ENCODE data around the gene ARHGAP9. TPM values are rescaled to one million over a fixed set of nuclear protein-coding genes. Genes with fewer than 3 reads are reported as not detected.

The ARHGAP9 gene
- total RNA-seq, 4 donors from 2014 or later: 16.5 to 220 (median 28.2) TPM

DNA sequence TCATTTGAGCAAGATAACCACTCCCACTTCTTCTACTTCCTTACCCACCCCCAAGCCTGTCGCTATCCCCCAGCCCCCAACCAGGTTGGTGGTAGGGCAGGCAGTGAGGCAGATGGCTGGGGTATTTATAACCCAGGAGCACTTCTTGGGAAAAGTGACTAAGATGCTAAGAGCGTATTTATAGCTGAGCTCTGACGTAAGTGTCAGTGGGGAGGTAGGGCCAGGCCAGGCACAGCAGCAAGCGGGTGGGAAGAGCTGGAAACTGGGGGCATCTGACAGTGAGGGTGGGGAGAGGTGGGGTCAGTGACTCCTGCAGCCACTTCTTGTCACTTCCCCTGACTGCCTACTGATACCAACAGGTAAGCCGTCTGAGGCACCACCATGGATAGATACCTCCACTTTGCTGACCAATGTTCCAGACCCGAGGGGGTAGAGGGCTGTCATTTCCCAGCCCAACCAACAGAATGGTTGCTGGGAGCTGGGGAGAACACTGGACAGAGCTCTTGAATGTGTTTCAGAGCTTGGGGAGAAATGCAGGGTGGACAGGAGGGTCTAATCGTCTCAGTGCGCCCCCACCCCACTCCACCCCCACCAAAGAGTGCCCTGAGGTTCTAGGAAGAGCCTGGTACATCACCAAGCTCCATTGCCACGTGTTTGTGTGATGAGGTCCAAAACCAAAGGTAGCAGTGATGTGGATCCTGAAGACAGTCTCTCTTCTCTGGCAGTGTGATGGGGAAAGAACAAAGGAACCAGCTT is 27.3 kb downstream of the ARHGAP9 start:
- Histone ChIP-seq H3K27me3 (no peaks in the 10 kb centered on the region), H3K4me1 (peaks cover 0 to 18% (median 0%) of the 10 kb centered on the region in 4 donors), H3K4me3 (no peak overlapping the region), H3K36me3 (no peaks in the 10 kb centered on the region), H3K9me3 (no peaks in the 10 kb centered on the region), H3K27ac (peak overlapping the region in 1 of 4 donors; percentile 43)
- no peak for DNase-seq
- TF ChIP-seq, protein P1, sequence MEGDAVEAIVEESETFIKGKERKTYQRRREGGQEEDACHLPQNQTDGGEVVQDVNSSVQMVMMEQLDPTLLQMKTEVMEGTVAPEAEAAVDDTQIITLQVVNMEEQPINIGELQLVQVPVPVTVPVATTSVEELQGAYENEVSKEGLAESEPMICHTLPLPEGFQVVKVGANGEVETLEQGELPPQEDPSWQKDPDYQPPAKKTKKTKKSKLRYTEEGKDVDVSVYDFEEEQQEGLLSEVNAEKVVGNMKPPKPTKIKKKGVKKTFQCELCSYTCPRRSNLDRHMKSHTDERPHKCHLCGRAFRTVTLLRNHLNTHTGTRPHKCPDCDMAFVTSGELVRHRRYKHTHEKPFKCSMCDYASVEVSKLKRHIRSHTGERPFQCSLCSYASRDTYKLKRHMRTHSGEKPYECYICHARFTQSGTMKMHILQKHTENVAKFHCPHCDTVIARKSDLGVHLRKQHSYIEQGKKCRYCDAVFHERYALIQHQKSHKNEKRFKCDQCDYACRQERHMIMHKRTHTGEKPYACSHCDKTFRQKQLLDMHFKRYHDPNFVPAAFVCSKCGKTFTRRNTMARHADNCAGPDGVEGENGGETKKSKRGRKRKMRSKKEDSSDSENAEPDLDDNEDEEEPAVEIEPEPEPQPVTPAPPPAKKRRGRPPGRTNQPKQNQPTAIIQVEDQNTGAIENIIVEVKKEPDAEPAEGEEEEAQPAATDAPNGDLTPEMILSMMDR (IDR thresholded peaks at IDR 0.05): no peak
- TF ChIP-seq POLR2A (IDR thresholded peaks at IDR 0.05): no peak

DNA sequence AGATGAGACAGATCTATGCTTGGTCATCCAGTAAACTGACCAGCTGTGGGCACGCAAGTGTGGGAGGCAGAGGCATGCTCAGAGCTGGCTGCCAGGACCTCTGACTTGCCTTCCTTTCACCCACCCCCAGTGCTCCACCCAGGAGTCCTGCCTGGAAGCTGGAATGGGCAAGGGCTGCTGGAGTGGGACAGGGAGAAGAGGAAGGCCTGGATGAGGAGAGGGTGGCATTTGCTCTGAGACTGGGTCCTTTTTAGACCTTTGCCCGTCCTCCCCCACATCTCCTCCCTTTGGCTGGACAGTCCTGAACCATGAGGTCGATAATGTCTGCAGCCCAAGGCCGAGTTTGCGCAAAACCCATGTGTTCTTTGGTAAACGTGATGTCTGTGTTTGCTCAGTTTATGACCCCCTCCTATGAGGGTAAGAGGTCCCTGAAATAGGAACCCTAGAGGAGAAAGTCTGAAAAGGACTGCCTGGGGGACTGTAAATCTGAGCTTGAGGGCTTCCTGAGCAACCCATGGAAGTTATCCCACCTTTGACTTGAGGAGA is 28.4 kb downstream of the ARHGAP9 start:
- H3K4me3 ChIP-seq: no peak overlapping the region
- no peaks in the 10 kb centered on the region for H3K36me3 ChIP-seq
- no peaks in the 10 kb centered on the region for H3K27me3 ChIP-seq
- H3K27ac ChIP-seq: no peak overlapping the region
- H3K4me1 ChIP-seq: peaks cover 0 to 17% (median 0%) of the 10 kb centered on the region in 4 donors
- no peak for DNase-seq
- no peaks in the 10 kb centered on the region for H3K9me3 ChIP-seq
- TF ChIP-seq, protein P1 (IDR thresholded peaks at IDR 0.05): no peak
- no peak for TF ChIP-seq POLR2A (IDR thresholded peaks at IDR 0.05)

DNA sequence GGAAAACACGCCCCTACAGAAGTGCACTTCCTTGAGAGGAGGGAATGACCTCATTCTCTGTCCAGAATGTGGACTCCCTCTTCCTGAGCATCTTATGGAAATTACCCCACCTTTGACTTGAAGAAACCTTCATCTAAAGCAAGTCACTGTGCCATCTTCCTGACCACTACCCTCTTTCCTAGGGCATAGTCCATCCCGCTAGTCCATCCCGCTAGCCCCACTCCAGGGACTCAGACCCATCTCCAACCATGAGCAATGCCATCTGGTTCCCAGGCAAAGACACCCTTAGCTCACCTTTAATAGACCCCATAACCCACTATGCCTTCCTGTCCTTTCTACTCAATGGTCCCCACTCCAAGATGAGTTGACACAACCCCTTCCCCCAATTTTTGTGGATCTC is 29.6 kb downstream of the ARHGAP9 start:
- Histone ChIP-seq H3K9me3 (no peaks in the 10 kb centered on the region), H3K4me1 (peaks cover 0 to 8% (median 0%) of the 10 kb centered on the region in 4 donors), H3K27ac (no peak overlapping the region), H3K27me3 (no peaks in the 10 kb centered on the region), H3K36me3 (no peaks in the 10 kb centered on the region), H3K4me3 (no peak overlapping the region)
- no peak for TF ChIP-seq POLR2A (IDR thresholded peaks at IDR 0.05)
- TF ChIP-seq, protein P1 (IDR thresholded peaks at IDR 0.05): no peak
- no peak for DNase-seq

DNA sequence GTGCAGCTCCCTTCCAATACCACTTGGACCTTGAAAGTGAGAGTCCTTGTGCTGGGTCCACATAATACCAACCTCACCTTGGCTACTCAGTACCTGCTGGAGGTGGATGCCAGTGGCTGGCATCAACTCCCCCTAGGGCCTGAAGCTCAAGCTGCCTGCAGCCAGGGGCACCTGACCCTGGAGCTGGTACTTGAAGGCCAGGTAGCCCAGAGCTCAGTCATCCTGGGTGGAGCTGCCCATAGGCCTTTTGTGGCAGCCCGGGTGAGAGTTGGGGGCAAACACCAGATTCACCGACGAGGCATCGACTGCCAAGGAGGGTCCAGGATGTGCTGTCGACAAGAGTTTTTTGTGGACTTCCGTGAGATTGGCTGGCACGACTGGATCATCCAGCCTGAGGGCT is 30.3 kb downstream of the ARHGAP9 start:
- no peak overlapping the region for H3K27ac ChIP-seq
- DNase-seq: no peak
- TF ChIP-seq POLR2A (IDR thresholded peaks at IDR 0.05): no peak
- TF ChIP-seq, protein P1 (IDR thresholded peaks at IDR 0.05): no peak
- peaks cover 0 to 2% (median 0%) of the 10 kb centered on the region in 4 donors for H3K4me1 ChIP-seq
- H3K4me3 ChIP-seq: no peak overlapping the region
- no peaks in the 10 kb centered on the region for H3K36me3 ChIP-seq
- H3K9me3 ChIP-seq: no peaks in the 10 kb centered on the region
- no peaks in the 10 kb centered on the region for H3K27me3 ChIP-seq

DNA sequence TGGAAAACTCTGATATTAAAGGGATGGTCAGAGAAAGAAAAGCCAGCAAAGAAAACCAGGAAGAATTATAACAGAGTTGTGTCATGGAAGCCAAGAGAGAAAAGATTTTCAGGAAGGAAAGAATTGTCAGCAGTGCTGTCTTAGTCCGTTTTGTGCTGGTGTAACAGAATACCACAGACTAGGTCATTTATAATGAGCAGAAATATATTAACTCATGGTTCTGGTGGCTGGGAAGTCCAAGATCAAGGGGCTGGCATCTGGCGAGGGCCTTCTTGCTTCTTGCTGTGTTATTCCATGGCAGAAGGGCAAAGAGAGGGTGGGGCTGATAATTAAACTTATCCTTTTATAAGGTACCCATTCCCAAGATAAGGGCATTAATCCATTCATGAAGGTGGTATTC is 31.0 kb downstream of the ARHGAP9 start:
- Histone ChIP-seq H3K4me1 (no peaks in the 10 kb centered on the region), H3K27me3 (no peaks in the 10 kb centered on the region), H3K36me3 (no peaks in the 10 kb centered on the region), H3K9me3 (no peaks in the 10 kb centered on the region), H3K27ac (no peak overlapping the region), H3K4me3 (no peak overlapping the region)
- no peak for DNase-seq
- no peak for TF ChIP-seq POLR2A (IDR thresholded peaks at IDR 0.05)
- TF ChIP-seq, protein P1 (IDR thresholded peaks at IDR 0.05): no peak
